Tibial nerve (tissue), 4 donors: ENCODE measurements around the gene ZNF423. TPM values are rescaled to one million over a fixed set of nuclear protein-coding genes. Genes with fewer than 3 reads are reported as not detected.

Experiments used
- DNase-seq, 2 donors: peaks; one replicate each; pipeline ENCODE4 v3.0.0-alpha.2; 2019; ENCODE audit warnings: low spot score in 2 of 2
- H3K27ac ChIP-seq, 4 donors: fragments of 200-600 bp; sonication (generic) in 3 of 4; one replicate each; pipeline ENCODE4 v1.5.1; 2017 to 2019; ENCODE audit warnings: mild to moderate bottlenecking in 1 of 4
- H3K27me3 ChIP-seq, 2 donors: fragments of 200-600 bp; sonication (generic) in 1 of 2; one replicate each; pipeline versions ENCODE4 v1.5.1 to v1.6.0; 2017 to 2019
- H3K36me3 ChIP-seq, 3 donors: fragments of 200-600 bp; sonication (generic); one replicate each; pipeline ENCODE4 v1.5.1; 2018 to 2019
- H3K4me1 ChIP-seq, 4 donors: fragments of 200-600 bp; sonication (generic) in 3 of 4; one replicate each; pipeline ENCODE4 v1.5.1; 2017 to 2019
- H3K4me3 ChIP-seq, 4 donors: fragments of 200-600 bp; sonication (generic) in 3 of 4; one replicate each; pipeline ENCODE4 v1.5.1; 2017 to 2019; ENCODE audit warnings: mild to moderate bottlenecking in 1 of 4, moderate library complexity in 1 of 4
- H3K9me3 ChIP-seq, 4 donors: fragments of 200-600 bp; sonication (generic) in 3 of 4; one replicate each; pipeline ENCODE4 v1.5.1; 2017 to 2019
- EP300 ChIP-seq, 2 donors: sonication (generic); formaldehyde crosslinking; IDR thresholded peaks; one replicate each; pipeline ENCODE4 v1.6.1; 2017; ENCODE audit warnings: antibody characterized with exemption in 2 of 2, mild to moderate bottlenecking in 1 of 2
- POLR2A ChIP-seq, 2 donors: fragments of 450-650 bp; IDR thresholded peaks; one replicate each; pipeline ENCODE4 v1.6.1; 2017; ENCODE audit warnings: antibody characterized with exemption in 2 of 2, mild to moderate bottlenecking in 2 of 2, moderate library complexity in 2 of 2
- WGBS, 2 donors: methylation state at CpG; one replicate each; pipeline ENCODE4 v1.1.5; 2018; 5-methylcytosine and 5-hydroxymethylcytosine counted together
- total RNA-seq, 4 donors: library from RNA; depleted of rRNA; stranded (reverse); fragments of >200 nt; gene quantifications; one replicate each; pipeline ENCODE4 v1.1.0, GENCODE V29; 2016
- TF ChIP-seq, protein P1 (sequence below), 5 experiments: fragments of 200-600 bp in 3 of 5; fragments of 450-650 bp in 2 of 5; sonication (generic) in 3 of 5; IDR thresholded peaks; one replicate each; pipeline ENCODE4 v1.5.1; 2016 to 2019; ENCODE audit warnings: antibody characterized with exemption in 5 of 5, mild to moderate bottlenecking in 3 of 5, moderate library complexity in 2 of 5

The ZNF423 gene
- total RNA-seq, 4 donors from 2014 or later: 15.9 to 20.5 (median 18.5) TPM

- WGBS, 2 donors: 85% methylated on average over 2 of the region's 2 CpGs
- peaks cover 0 to 14% (median 5%) of the 10 kb centered on the region in 4 donors for H3K4me1 ChIP-seq
- TF ChIP-seq, protein P1, sequence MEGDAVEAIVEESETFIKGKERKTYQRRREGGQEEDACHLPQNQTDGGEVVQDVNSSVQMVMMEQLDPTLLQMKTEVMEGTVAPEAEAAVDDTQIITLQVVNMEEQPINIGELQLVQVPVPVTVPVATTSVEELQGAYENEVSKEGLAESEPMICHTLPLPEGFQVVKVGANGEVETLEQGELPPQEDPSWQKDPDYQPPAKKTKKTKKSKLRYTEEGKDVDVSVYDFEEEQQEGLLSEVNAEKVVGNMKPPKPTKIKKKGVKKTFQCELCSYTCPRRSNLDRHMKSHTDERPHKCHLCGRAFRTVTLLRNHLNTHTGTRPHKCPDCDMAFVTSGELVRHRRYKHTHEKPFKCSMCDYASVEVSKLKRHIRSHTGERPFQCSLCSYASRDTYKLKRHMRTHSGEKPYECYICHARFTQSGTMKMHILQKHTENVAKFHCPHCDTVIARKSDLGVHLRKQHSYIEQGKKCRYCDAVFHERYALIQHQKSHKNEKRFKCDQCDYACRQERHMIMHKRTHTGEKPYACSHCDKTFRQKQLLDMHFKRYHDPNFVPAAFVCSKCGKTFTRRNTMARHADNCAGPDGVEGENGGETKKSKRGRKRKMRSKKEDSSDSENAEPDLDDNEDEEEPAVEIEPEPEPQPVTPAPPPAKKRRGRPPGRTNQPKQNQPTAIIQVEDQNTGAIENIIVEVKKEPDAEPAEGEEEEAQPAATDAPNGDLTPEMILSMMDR (IDR thresholded peaks at IDR 0.05): no peak
- TF ChIP-seq EP300 (IDR thresholded peaks at IDR 0.05) (no peak), POLR2A (IDR thresholded peaks at IDR 0.05) (no peak)
- no peak for DNase-seq
- no peak overlapping the region for H3K4me3 ChIP-seq
- H3K27ac ChIP-seq: no peak overlapping the region
- no peaks in the 10 kb centered on the region for H3K36me3 ChIP-seq
- H3K9me3 ChIP-seq: peaks cover 0 to 19% (median 0%) of the 10 kb centered on the region in 4 donors
- H3K27me3 ChIP-seq: no peaks in the 10 kb centered on the region
These were observed 369.5 kb downstream of the ZNF423 start for GRCh38 chr16:49486400-49486799.

GRCh38 chr16:49485663-49486062 is 370.2 kb downstream of the ZNF423 start:
- Histone ChIP-seq H3K27ac (no peak overlapping the region), H3K36me3 (no peaks in the 10 kb centered on the region), H3K27me3 (no peaks in the 10 kb centered on the region), H3K4me1 (peaks cover 0 to 14% (median 5%) of the 10 kb centered on the region in 4 donors), H3K9me3 (peaks cover 0 to 19% (median 0%) of the 10 kb centered on the region in 4 donors), H3K4me3 (no peak overlapping the region)
- DNase-seq: no peak
- no peak for TF ChIP-seq EP300 (IDR thresholded peaks at IDR 0.05)
- TF ChIP-seq, protein P1 (IDR thresholded peaks at IDR 0.05): no peak
- TF ChIP-seq POLR2A (IDR thresholded peaks at IDR 0.05): no peak

- H3K9me3 ChIP-seq: peaks cover 0 to 19% (median 0%) of the 10 kb centered on the region in 4 donors
- TF ChIP-seq POLR2A (IDR thresholded peaks at IDR 0.05) (no peak), EP300 (IDR thresholded peaks at IDR 0.05) (no peak)
- TF ChIP-seq, protein P1 (IDR thresholded peaks at IDR 0.05): no peak
- H3K27ac ChIP-seq: peak overlapping the region in 2 of 4 donors; percentile 64 to 80
- DNase-seq: no peak
- WGBS, 2 donors: 82 to 88% methylated on average over 8 of the region's 8 CpGs
- H3K4me1 ChIP-seq: peaks cover 0 to 14% (median 5%) of the 10 kb centered on the region in 4 donors
- no peaks in the 10 kb centered on the region for H3K36me3 ChIP-seq
- no peaks in the 10 kb centered on the region for H3K27me3 ChIP-seq
- peak overlapping the region in 1 of 4 donors; percentile 39 for H3K4me3 ChIP-seq
These were observed 371.0 kb downstream of the ZNF423 start for GRCh38 chr16:49484936-49485335.

GRCh38 chr16:49484451-49484849 is 371.5 kb downstream of the ZNF423 start:
- peak; percentile 63 for DNase-seq
- Histone ChIP-seq H3K27ac (peak overlapping the region in 2 of 4 donors; percentile 64 to 80), H3K27me3 (no peaks in the 10 kb centered on the region), H3K36me3 (no peaks in the 10 kb centered on the region), H3K4me1 (peaks cover 0 to 14% (median 5%) of the 10 kb centered on the region in 4 donors), H3K4me3 (peak overlapping the region in 2 of 4 donors; percentile 12 to 39), H3K9me3 (peaks cover 0 to 19% (median 0%) of the 10 kb centered on the region in 4 donors)
- TF ChIP-seq POLR2A (IDR thresholded peaks at IDR 0.05) (no peak), EP300 (IDR thresholded peaks at IDR 0.05) (no peak)
- TF ChIP-seq, protein P1 (IDR thresholded peaks at IDR 0.05): no peak
- WGBS, 2 donors: 2 to 3% methylated on average over 18 of the region's 18 CpGs

DNA sequence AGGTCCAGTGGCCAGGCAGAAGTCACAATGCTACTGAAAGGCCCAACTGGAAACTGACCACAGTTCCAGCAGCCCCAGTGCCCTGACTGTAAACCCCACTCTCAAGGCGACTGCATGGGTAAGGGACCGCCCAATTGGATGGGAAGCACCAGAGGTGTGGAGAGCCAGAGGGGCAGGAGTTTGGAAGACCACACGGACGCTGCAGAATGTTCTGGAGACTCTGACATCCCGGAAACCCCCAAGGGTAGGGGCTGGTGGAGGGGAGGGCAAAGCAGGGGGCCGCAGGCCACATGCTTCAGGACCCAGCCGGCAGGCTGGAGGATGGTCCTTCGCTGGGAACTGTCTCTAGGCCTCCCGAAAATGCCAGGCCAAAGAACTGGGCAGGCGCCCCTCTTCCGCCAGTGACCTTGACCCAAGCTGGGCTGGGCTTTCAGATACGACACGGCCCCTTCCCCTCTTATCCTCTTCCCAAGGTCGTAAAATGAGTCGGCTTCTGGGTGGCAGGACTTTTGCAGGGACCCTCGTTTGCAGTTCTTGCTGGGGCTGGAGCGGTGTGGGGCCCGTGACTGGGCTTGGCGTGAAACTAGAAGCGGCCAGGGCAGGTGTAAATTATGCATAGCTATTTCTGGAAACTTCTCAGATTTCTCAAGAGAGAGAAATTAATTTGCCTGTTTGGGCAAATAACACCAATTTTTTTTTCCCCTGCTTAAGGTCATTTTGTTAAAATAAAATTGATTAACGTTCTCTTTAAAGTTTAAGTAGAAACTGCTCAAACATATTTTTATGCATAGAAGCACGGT is 372.1 kb downstream of the ZNF423 start:
- DNase-seq: no peak
- TF ChIP-seq, protein P1 (IDR thresholded peaks at IDR 0.05): no peak
- TF ChIP-seq EP300 (IDR thresholded peaks at IDR 0.05) (no peak), POLR2A (IDR thresholded peaks at IDR 0.05) (no peak)
- Histone ChIP-seq H3K27me3 (no peaks in the 10 kb centered on the region), H3K27ac (peak overlapping the region in 1 of 4 donors; percentile 80), H3K4me3 (peak overlapping the region in 1 of 4 donors; percentile 39), H3K36me3 (no peaks in the 10 kb centered on the region), H3K4me1 (peaks cover 0 to 14% (median 5%) of the 10 kb centered on the region in 4 donors), H3K9me3 (peaks cover 0 to 19% (median 0%) of the 10 kb centered on the region in 4 donors)
- WGBS, 2 donors: 35 to 42% methylated on average over 15 to 22 of the region's 22 CpGs
